Endothelial cell of umbilical vein (primary cell): Measurements from ENCODE around the gene LRP2. TPM values are rescaled to one million over a fixed set of nuclear protein-coding genes. Genes with fewer than 3 reads are reported as not detected.

Experiments used
- BruUV-seq: library from RNA; stranded (reverse); fragments of 400-500 nt; replicated peaks from 2 replicates; lab custom pipeline; 2021; lab: Mats Ljungman, UMichigan
- CTCF ChIA-PET: fragments of 300-600, 350-600 bp; sonication (Branson Sonifier 250); formaldehyde crosslinking; loops from one replicate; lab custom pipeline; 2021; ENCODE audit warnings: antibody characterized with exemption, inconsistent platforms; lab: Charles Lee
- POLR2A ChIA-PET: fragments of 300-600, 350-600 bp; sonication (Branson Sonifier 250); formaldehyde crosslinking; loops from one replicate; lab custom pipeline; 2021; ENCODE audit warnings: antibody characterized with exemption, inconsistent platforms; lab: Charles Lee
- DNase-seq: peaks from one replicate; pipeline ENCODE4 v3.0.0-alpha.2; 2011; ENCODE audit warnings: low read depth, low spot score
- FAIRE-seq: peaks from 2 replicates; lab custom pipeline; 2011; peaks lifted over from hg19 to GRCh38; lab: Jason Lieb, UNC
- H2AFZ ChIP-seq: 2 replicates; pipeline ENCODE4 v1.6.0; 2012; ENCODE audit warnings: low read depth, low read length, control low read depth, inconsistent platforms
- H3K27ac ChIP-seq: 2 replicates; pipeline ENCODE4 v1.5.1; 2011; ENCODE audit warnings: low read depth, mild to moderate bottlenecking, control low read depth, low read length, moderate library complexity; ENCODE audit not compliant: insufficient read depth
- H3K27me3 ChIP-seq, 2 experiments: 2 replicates each; pipeline versions ENCODE4 v1.6.0 to v1.6.1; 2011; ENCODE audit warnings: low read length in 2 of 2, mixed read lengths in 1 of 2; ENCODE audit not compliant: control insufficient read depth in 2 of 2, insufficient read depth in 2 of 2
- H3K36me3 ChIP-seq, 2 experiments: 2 replicates in 1 of 2; 3 replicates in 1 of 2; pipeline ENCODE4 v1.5.1; 2011; ENCODE audit warnings: low read length in 2 of 2, mild to moderate bottlenecking in 1 of 2, moderate library complexity in 1 of 2; ENCODE audit not compliant: control insufficient read depth in 2 of 2, insufficient read depth in 2 of 2; ENCODE audit errors: extremely low read depth in 1 of 2
- H3K4me1 ChIP-seq: 3 replicates; pipeline ENCODE4 v1.5.1; 2011; ENCODE audit warnings: mild to moderate bottlenecking, low read length; ENCODE audit not compliant: control insufficient read depth, insufficient read depth; ENCODE audit errors: extremely low read depth
- H3K4me2 ChIP-seq: 2 replicates; pipeline ENCODE4 v1.6.1; 2011; ENCODE audit warnings: low read length, control low read depth, mixed read lengths; ENCODE audit not compliant: insufficient read depth
- H3K4me3 ChIP-seq, 3 experiments: fragments of 200-600 bp in 1 of 3; sonication (generic), shearing (Covaris generic) in 1 of 3; replicated peaks in 1 of 3; 2 replicates each; pipeline ENCODE4 v1.5.1; 2011 to 2016; ENCODE audit warnings: control low read depth in 3 of 3, low read length in 3 of 3, mild to moderate bottlenecking in 2 of 3, inconsistent platforms in 1 of 3, low read depth in 1 of 3, moderate library complexity in 1 of 3; ENCODE audit not compliant: insufficient read depth in 1 of 3
- H3K79me2 ChIP-seq: 2 replicates; pipeline ENCODE4 v1.6.0; 2012; ENCODE audit warnings: low read length, inconsistent platforms; ENCODE audit not compliant: control insufficient read depth, insufficient read depth
- H3K9ac ChIP-seq: replicated peaks from 2 replicates; pipeline ENCODE3; 2011; ENCODE audit warnings: low read length, control low read depth; ENCODE audit not compliant: insufficient read depth; ENCODE audit errors: extremely low read depth
- H3K9me1 ChIP-seq: replicated peaks from 3 replicates; pipeline ENCODE4 v1.6.0; 2011; ENCODE audit warnings: mild to moderate bottlenecking, low read length; ENCODE audit not compliant: control insufficient read depth, insufficient read depth; ENCODE audit errors: extremely low read depth
- H3K9me3 ChIP-seq: replicated peaks from 2 replicates; pipeline ENCODE4 v1.5.1; 2012; ENCODE audit warnings: low read length, inconsistent platforms; ENCODE audit not compliant: control insufficient read depth, insufficient read depth
- H4K20me1 ChIP-seq: replicated peaks from 2 replicates; pipeline ENCODE3; 2011; ENCODE audit warnings: mild to moderate bottlenecking, low read length; ENCODE audit not compliant: control insufficient read depth, insufficient read depth; ENCODE audit errors: extremely low read depth
- CTCF ChIP-seq, 2 donors: IDR thresholded peaks; 1 replicate in 1 of 2; 2 replicates in 1 of 2; pipeline ENCODE4 v1.5.1; 2011; ENCODE audit warnings: low read length in 2 of 2, mild to moderate bottlenecking in 2 of 2, moderate library complexity in 2 of 2, control low read depth in 1 of 2, inconsistent platforms in 1 of 2, low read depth in 1 of 2; ENCODE audit not compliant: insufficient read depth in 1 of 2; ENCODE audit errors: extremely low read depth in 1 of 2
- EZH2 ChIP-seq: IDR thresholded peaks from 2 replicates; pipeline ENCODE4 v1.6.1; 2012; ENCODE audit warnings: borderline replicate concordance, low read depth, mild to moderate bottlenecking, moderate library complexity, low read length, inconsistent platforms; ENCODE audit not compliant: severe bottlenecking
- FOS ChIP-seq: IDR thresholded peaks from 2 replicates; pipeline ENCODE4 v1.6.1; 2011; ENCODE audit warnings: mild to moderate bottlenecking, low read length, moderate library complexity, borderline replicate concordance; ENCODE audit not compliant: insufficient read depth
- GATA2 ChIP-seq: IDR thresholded peaks from 2 replicates; pipeline ENCODE4 v1.7.0; 2011; ENCODE audit warnings: low read depth, mild to moderate bottlenecking, moderate library complexity, mixed read lengths, low read length; ENCODE audit not compliant: insufficient read length, insufficient read depth
- JUN ChIP-seq: IDR thresholded peaks from 2 replicates; pipeline ENCODE4 v1.6.1; 2011; ENCODE audit warnings: borderline replicate concordance, low read depth; ENCODE audit not compliant: insufficient read length, insufficient read depth
- MYC ChIP-seq: IDR thresholded peaks from one replicate; pipeline ENCODE4 v1.6.1; 2011; ENCODE audit warnings: mild to moderate bottlenecking, low read depth, low read length
- POLR2A ChIP-seq: IDR thresholded peaks from 2 replicates; pipeline ENCODE4 v1.6.1; 2012; ENCODE audit warnings: low read depth, mild to moderate bottlenecking, control low read depth, low read length
- POLR2AphosphoS5 ChIP-seq: IDR thresholded peaks from 2 replicates; pipeline ENCODE4 v1.6.1; 2012; ENCODE audit warnings: low read depth, mild to moderate bottlenecking, control low read depth, low read length, moderate library complexity; ENCODE audit not compliant: insufficient read depth
- dilution Hi-C: fragments of 300-500 bp; cut with MboI; formaldehyde crosslinking; loops from one replicate; pipeline ENCODE4 v1.15.0; 2019; ENCODE audit warnings: low sequenced_read_pairs; ENCODE audit not compliant: extremely low pct_ligation_motif_present
- intact Hi-C: fragments of 100-400 bp; cut with micrococcal nuclease; formaldehyde crosslinking; loops from one replicate; pipeline ENCODE4 v1.10.0; 2022
- polyA plus RNA-seq, 4 experiments: library from polyadenylated mRNA; depleted of rRNA in 3 of 4; stranded (reverse) in 3 of 4; unstranded in 1 of 4; fragments of >200 nt; gene quantifications; 2 replicates each; pipeline versions ENCODE4 v1.2.1 to v1.2.3, GENCODE V29; 2011 to 2012; ENCODE audit warnings: missing spikeins in 1 of 4
- total RNA-seq: library from RNA; stranded (reverse); gene quantifications from 2 replicates; pipeline ENCODE4 v1.2.3, GENCODE V29; 2021
- TF ChIP-seq, protein P1 (sequence below): IDR thresholded peaks from 2 replicates; pipeline ENCODE4 v1.6.1; 2011; ENCODE audit not compliant: insufficient read depth, insufficient read length

Gene LRP2
- total and polyA plus RNA-seq, 2 donors (not counting 3 experiments of a cell fraction or from before 2014, with no cell fraction given) = not detected

DNA sequence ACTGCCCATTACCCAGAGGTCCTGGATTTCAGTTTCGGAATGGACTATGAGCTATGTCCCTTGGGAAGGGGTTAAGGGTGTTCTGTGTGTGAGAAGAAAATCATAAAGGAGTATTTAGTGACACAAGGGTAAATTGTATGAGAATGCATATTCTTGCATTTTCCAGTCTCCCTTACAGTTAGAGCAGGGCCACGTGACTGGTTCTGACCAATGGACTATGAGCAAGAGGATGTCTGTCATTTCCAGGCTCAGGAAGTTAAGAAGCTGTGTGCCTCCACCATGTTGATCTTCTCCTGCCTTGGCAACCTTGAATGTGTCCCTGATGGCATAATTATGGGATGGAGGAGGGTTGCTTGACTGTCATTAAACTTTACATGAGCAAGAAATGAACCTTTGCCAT, 198.0 kb downstream of the LRP2 start:
- no peak for DNase-seq
- Histone ChIP-seq H4K20me1 (no peaks in the 10 kb centered on the region), H3K27ac (no peak overlapping the region), H3K9ac (no peak overlapping the region), H3K4me1 (no peaks in the 10 kb centered on the region), H3K79me2 (no peaks in the 10 kb centered on the region), H3K36me3 (no peaks in the 10 kb centered on the region), H3K9me3 (no peaks in the 10 kb centered on the region), H3K9me1 (no peaks in the 10 kb centered on the region), H3K27me3 (peaks cover 8 to 16% of the 10 kb centered on the region in 2 experiments), H2AFZ (no peak overlapping the region), H3K4me2 (no peak overlapping the region), H3K4me3 (no peak overlapping the region)
- POLR2A ChIA-PET = no interaction called here
- intact Hi-C loops = no loop called here
- FAIRE-seq = no peak
- TF ChIP-seq EZH2 (no peak), MYC (no peak), FOS (no peak), GATA2 (no peak), POLR2A (no peak), POLR2AphosphoS5 (no peak), JUN (no peak), CTCF (IDR thresholded peaks at IDR 0.05; ENCODE audit: extremely low read depth in 1 of 2, insufficient read depth in 1 of 2, low read depth in 1 of 2, low read length in 2 of 2) (no peak)
- TF ChIP-seq, protein P1, sequence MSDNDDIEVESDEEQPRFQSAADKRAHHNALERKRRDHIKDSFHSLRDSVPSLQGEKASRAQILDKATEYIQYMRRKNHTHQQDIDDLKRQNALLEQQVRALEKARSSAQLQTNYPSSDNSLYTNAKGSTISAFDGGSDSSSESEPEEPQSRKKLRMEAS = no peak
- CTCF ChIA-PET = interaction anchor here (1.2 kb wide), 1 partner anchor 9 kb away, joined by 3 read pairs; no protein-coding TSS in a partner anchor
- dilution Hi-C loops = no loop called here
- no TSS peak for BruUV-seq
